HepG2 (cell line): ENCODE data around the gene ACSF3. TPM values are rescaled to one million over a fixed set of nuclear protein-coding genes. Genes with fewer than 3 reads are reported as not detected.

Experiments
- AKNA ChIP-seq: sonication (generic); formaldehyde crosslinking; IDR thresholded peaks from 2 replicates; pipeline ENCODE4 v1.4.0; 2020; ENCODE audit warnings: missing genetic modification reagents, borderline replicate concordance
- ATF1 ChIP-seq: IDR thresholded peaks from 2 replicates; pipeline ENCODE4 v1.6.1; 2016; ENCODE audit warnings: mild to moderate bottlenecking, control low read depth
- FOXP4 ChIP-seq: sonication (generic); formaldehyde crosslinking; IDR thresholded peaks from 2 replicates; pipeline ENCODE4 v1.4.0; 2020; ENCODE audit warnings: missing genetic modification reagents
- NCOA5 ChIP-seq: sonication (generic); formaldehyde crosslinking; IDR thresholded peaks from 2 replicates; pipeline ENCODE4 v1.4.0; 2020; ENCODE audit warnings: missing genetic modification reagents
- REL ChIP-seq: sonication (generic); formaldehyde crosslinking; conservative IDR thresholded peaks from 2 replicates; pipeline ENCODE4 v1.8.0; 2022; ENCODE audit warnings: mild to moderate bottlenecking, missing genetic modification reagents, moderate library complexity
- SMAD3 ChIP-seq: sonication (generic); formaldehyde crosslinking; IDR thresholded peaks from 2 replicates; pipeline ENCODE4 v1.4.0; 2020; ENCODE audit warnings: missing genetic modification reagents
- TAF15 ChIP-seq: fragments of 200-400 bp; formaldehyde crosslinking; IDR thresholded peaks from one replicate; pipeline ENCODE4 v1.6.1; 2018; ENCODE audit warnings: mild to moderate bottlenecking, low read depth, low read length; ENCODE audit not compliant: poor library complexity, severe bottlenecking
- TFAP4 ChIP-seq: sonication (generic); IDR thresholded peaks from 2 replicates; pipeline ENCODE4 v1.6.1; 2016; ENCODE audit warnings: low read depth, borderline replicate concordance
- THRA ChIP-seq: sonication (generic); formaldehyde crosslinking; IDR thresholded peaks from 2 replicates; pipeline ENCODE4 v1.4.0; 2020; ENCODE audit warnings: missing genetic modification reagents, borderline replicate concordance
- ZNF292 ChIP-seq: sonication (generic); formaldehyde crosslinking; IDR thresholded peaks from 2 replicates; pipeline ENCODE4 v1.8.1; 2022; ENCODE audit warnings: mild to moderate bottlenecking, low read depth, missing genetic modification reagents, borderline replicate concordance
- ZNF3 ChIP-seq: IDR thresholded peaks from 2 replicates; pipeline ENCODE4 v1.7.0; 2017; ENCODE audit warnings: inconsistent platforms
- ZNF329 ChIP-seq: sonication (generic); formaldehyde crosslinking; IDR thresholded peaks from 2 replicates; pipeline ENCODE4 v1.9.0; 2021; ENCODE audit warnings: low read depth, mild to moderate bottlenecking, missing genetic modification reagents
- ZNF44 ChIP-seq: sonication (generic); formaldehyde crosslinking; IDR thresholded peaks from 2 replicates; pipeline ENCODE4 v1.5.1; 2020; ENCODE audit warnings: mild to moderate bottlenecking, missing genetic modification reagents
- ZNF557 ChIP-seq: sonication (generic); formaldehyde crosslinking; IDR thresholded peaks from 2 replicates; pipeline ENCODE4 v1.4.0; 2020; ENCODE audit warnings: missing genetic modification reagents
- ZNF800 ChIP-seq: sonication (generic); formaldehyde crosslinking; IDR thresholded peaks from 2 replicates; pipeline ENCODE4 v1.4.0; 2020; ENCODE audit warnings: missing genetic modification reagents
- ZSCAN12 ChIP-seq: sonication (generic); formaldehyde crosslinking; IDR thresholded peaks from 2 replicates; pipeline ENCODE4 v1.9.0; 2021; ENCODE audit warnings: mild to moderate bottlenecking, missing genetic modification reagents
- polyA plus RNA-seq, 8 experiments: library from polyadenylated mRNA; depleted of rRNA in 3 of 8; stranded (reverse) in 7 of 8; unstranded in 1 of 8; fragments of >200 nt; fragmentation: Illumina TruSeq in 4 of 8; extraction: Trizol in 4 of 8; gene quantifications; 2 replicates each; pipeline versions ENCODE4 v1.2.1 to v1.2.3, GENCODE V29; 2011 to 2016; ENCODE audit warnings: low read depth in 4 of 8, missing spikeins in 1 of 8, mixed read lengths in 1 of 8; ENCODE audit not compliant: insufficient read depth in 1 of 8
- total RNA-seq, 5 experiments: library from RNA; depleted of rRNA; stranded (reverse); fragments of >200 nt; fragmentation: Illumina TruSeq; extraction: Trizol; gene quantifications; 2 replicates each; pipeline ENCODE4 v1.2.3, GENCODE V29; 2016; ENCODE audit warnings: low read depth in 1 of 5
- TF ChIP-seq, protein P1 (sequence below): sonication (generic); formaldehyde crosslinking; IDR thresholded peaks from 2 replicates; pipeline ENCODE4 v1.4.0; 2020; ENCODE audit warnings: missing genetic modification reagents

The ACSF3 gene
- total and polyA plus RNA-seq, 2 of the 13 experiments (the other 11 are each of a cell fraction or from before 2014, with no cell fraction given) = 14.9 to 30.6 TPM

- TF ChIP-seq ZNF3 (CRISPR knock-in tag) = no peak
- no peak for TF ChIP-seq FOXP4 (CRISPR knock-in tag)
- peak; percentile 80; the same call in 1 of the 2 replicates for TF ChIP-seq ZNF800 (CRISPR knock-in tag)
- peak; percentile 77 for TF ChIP-seq THRA
- TF ChIP-seq AKNA (CRISPR knock-in tag) = no peak
- no peak for TF ChIP-seq TAF15
- TF ChIP-seq ZNF292 (CRISPR knock-in tag) = no peak; the same call in 1 of the 2 replicates
- no peak; the same call in 1 of the 2 replicates for TF ChIP-seq TFAP4
- TF ChIP-seq REL (CRISPR knock-in tag) = peak; percentile 36; the same call in 1 of the 2 replicates
- no peak for TF ChIP-seq ZNF557 (CRISPR knock-in tag)
- TF ChIP-seq ATF1 (CRISPR knock-in tag) = no peak
- TF ChIP-seq SMAD3 (CRISPR knock-in tag) = peak; percentile 73; the same call in 1 of the 2 replicates
- 0 out of 2 replicates have a peak, but pooled peaks have one; percentile 17 for TF ChIP-seq ZNF44 (CRISPR knock-in tag)
- TF ChIP-seq ZSCAN12 (CRISPR knock-in tag) = no peak
- TF ChIP-seq, protein P1, sequence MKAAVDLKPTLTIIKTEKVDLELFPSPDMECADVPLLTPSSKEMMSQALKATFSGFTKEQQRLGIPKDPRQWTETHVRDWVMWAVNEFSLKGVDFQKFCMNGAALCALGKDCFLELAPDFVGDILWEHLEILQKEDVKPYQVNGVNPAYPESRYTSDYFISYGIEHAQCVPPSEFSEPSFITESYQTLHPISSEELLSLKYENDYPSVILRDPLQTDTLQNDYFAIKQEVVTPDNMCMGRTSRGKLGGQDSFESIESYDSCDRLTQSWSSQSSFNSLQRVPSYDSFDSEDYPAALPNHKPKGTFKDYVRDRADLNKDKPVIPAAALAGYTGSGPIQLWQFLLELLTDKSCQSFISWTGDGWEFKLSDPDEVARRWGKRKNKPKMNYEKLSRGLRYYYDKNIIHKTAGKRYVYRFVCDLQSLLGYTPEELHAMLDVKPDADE (CRISPR knock-in tag) = no peak
- peak; percentile 97 for TF ChIP-seq ZNF329 (CRISPR knock-in tag)
- TF ChIP-seq NCOA5 (CRISPR knock-in tag) = no peak
Observed at GRCh38 chr16:89167425-89167941, 73.8 kb downstream of the ACSF3 start (continued).
